HG03571 (cell line): ENCODE data around the gene DUSP22.
"Not testable (repeated sequence)": the region's sequence is repeated elsewhere in the genome, so short reads cannot be mapped to it uniquely, and the experiment has no call there.

Experiments used
- ATAC-seq: cut with Tn5 transposase; IDR thresholded peaks from one replicate; pipeline ENCODE4 v1.9.1; 2021; ENCODE audit not compliant: unreplicated experiment

The DUSP22 gene

GRCh38 chr6:322940-323729, 30.8 kb downstream of the DUSP22 start:
- ATAC-seq = no peak

GRCh38 chr6:323730-324088, 31.4 kb downstream of the DUSP22 start:
- ATAC-seq = no peak

DNA sequence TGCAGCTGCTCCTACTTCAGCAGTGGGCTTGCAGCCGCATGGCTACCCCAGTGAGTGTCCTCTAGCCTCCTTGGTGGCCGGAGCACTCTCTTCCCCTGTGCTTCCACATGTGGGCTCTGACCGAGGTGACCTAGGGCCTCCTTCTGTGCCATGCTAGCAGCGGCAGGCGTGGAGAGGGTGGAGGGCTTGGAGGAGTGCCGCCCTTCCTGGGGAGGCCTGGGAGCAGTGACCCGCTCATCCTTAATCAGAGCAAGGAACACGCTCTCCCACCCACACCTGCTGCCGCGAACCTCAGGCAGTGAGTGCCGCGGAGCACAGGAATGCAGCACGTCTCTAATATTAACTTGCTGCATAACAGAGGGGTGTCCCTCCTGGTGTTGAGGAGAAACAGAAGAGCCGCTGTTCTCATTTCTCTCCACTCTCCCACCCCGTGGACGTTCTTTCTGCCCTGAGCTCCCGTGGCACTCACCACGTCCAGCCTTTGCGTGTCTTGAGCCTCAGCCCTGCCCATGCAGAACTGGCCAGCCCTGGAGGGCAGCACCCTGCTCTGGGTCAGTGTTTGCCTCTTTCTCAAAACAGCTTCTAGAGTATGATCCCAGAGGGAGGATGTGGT, 31.9 kb downstream of the DUSP22 start:
- no peak for ATAC-seq

- no peak for ATAC-seq
Observed at GRCh38 chr6:324729-325125, 32.4 kb downstream of the DUSP22 start.

DNA sequence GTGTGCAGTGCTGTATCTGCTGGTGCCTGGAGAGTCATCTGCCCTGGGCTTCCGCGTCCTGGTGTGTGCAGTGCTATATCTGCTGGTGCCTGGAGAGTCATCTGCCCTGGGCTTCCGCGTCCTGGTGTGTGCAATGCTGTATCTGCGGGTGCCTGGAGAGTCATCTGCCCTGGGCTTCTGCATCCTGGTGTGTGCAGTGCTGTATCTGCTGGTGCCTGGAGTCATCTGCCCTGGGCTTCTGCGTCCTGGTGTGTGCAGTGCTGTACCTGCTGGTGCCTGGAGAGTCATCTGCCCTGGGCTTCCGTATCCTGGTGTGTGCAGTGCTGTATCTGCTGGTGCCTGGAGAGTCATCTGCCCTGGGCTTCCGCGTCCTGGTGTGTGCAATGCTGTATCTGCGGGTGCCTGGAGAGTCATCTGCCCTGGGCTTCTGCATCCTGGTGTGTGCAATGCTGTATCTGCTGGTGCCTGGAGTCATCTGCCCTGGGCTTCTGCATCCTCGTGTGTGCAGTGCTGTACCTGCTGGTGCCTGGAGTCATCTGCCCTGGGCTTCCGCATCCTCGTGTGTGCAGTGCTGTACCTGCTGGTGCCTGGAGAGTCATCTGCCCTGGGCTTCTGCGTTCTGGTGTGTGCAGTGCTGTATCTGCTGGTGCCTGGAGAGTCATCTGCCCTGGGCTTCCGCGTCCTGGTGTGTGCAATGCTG, 33.0 kb downstream of the DUSP22 start:
- not testable (repeated sequence) for ATAC-seq

DNA sequence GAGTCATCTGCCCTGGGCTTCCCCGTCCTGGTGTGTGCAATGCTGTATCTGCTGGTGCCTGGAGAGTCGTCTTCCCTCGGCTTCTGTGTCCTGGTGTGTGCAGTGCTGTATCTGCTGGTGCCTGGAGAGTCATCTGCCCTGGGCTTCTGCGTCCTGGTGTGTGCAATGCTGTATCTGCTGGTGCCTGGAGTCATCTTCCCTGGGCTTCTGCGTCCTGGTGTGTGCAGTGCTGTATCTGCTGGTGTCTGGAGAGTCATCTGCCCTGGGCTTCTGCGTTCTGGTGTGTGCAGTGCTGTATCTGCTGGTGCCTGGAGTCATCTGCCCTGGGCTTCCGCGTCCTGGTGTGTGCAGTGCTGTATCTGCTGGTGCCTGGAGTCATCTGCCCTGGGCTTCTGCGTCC, 33.8 kb downstream of the DUSP22 start:
- not testable (repeated sequence) for ATAC-seq

DNA sequence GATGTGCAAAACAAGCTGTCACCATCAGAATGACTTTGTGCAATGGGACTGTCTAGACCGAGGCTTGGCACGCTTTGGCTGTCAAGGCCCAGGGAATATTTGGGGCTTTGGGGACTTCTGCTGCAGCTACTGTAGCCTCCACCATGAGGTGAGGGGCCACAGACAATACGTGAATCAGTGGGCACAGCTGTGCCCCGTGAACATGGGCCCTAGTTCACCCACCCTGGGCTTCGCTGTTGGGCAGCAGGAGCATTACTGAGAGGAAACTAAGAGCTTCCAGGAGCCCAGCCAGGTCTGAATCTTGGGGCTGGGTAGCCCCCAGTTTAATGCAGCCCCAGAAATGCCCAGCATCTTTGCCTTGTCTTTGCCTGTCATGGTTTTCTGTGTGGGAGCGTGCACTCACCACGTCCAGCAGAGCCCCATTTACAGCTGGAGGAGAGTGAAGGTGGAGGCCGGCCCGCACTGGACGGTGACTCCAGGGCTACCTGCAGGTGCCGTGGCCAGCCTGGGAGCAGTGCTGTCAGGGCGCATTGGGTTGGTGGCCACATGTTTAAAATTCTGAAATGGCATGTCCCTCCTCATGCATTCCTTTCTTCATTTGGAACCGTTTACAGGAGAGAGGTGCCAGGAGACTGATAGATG, 34.7 kb downstream of the DUSP22 start:
- ATAC-seq = no peak

GRCh38 chr6:327538-328116, 35.3 kb downstream of the DUSP22 start:
- no peak for ATAC-seq

GRCh38 chr6:328136-328670, 35.9 kb downstream of the DUSP22 start:
- peak; percentile 73 for ATAC-seq

DNA sequence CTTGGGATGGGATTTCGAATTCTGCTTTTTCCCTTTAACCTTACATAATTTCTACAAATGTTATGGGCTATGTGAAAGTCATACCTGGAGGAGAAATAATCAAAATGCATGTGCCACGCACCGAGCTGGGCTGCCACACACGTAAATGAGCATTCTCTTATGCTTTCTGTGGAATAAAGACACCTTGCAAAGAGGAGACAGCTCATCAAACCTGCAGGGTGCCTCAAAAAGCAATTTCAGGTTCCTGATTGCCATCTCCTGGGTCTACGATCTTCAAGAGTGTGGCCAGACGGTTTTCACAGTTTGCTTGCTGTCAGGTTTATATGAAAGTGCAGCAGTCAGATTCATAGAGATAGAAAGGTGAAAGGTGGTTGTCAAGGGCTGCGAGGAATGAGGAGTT, 36.6 kb downstream of the DUSP22 start:
- ATAC-seq = no peak

- no peak for ATAC-seq
Observed at GRCh38 chr6:329888-330691, 37.8 kb downstream of the DUSP22 start.

DNA sequence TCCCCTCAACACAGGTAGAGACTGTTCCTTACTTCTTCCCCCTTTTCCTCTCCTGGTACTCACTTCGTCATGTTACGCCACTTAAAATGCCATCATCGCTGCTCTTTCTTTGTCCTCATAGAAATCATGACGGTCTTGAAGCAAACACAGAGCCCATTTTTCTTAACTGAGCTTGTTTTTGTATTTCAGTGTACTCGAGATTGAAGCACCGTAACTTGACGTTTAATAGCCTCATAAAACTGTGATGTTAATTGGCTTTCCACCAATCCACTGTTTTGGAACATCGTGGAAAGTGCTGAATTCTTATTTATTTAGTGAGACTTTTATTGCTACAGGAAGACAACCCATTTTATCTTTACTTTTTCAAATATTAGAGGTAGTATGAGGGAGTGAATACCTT, 38.7 kb downstream of the DUSP22 start:
- no peak for ATAC-seq

DNA sequence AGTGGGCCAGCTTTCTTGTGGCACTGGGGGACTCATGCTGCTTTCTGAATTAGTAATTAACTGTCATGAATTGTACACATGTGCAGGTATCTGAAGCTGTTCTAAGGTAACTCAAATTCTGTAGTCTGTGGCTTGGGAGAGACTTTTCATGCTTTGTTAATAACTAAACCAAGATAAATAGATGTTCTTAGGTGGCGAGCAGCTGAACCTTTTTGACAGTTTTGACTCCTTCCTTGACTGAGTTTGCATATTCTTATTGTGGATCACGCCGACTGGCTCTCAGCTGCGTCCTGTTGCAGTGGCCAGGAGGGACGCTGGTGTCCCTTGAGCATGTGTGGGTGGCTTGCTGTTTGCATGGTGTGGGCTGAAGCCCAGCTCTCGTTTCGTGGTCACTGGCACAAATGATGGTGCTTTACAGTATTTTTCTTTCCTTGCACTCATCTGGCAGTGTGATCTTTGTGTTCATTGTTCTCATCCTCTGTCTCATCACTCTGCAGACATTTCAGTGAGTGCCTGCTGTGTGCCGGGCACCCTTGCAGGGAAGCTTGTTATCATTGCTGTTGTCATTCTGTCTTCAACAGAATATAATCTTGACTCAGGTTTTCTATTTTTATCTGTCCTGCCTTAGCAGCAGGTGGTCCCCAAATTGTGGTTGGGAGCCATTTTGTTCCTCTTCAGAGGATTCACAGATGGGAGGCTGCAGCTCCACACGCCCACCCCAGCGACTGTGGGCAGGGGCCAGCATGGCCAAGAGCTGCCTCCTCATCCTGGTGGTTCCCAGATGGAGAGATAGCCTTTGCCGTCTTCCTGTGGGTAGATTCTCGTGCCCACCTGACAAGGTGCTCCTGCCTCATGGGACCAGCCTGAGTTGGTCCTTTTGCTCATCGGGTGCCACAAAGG, 39.6 kb downstream of the DUSP22 start:
- peak; percentile 51 for ATAC-seq

- ATAC-seq = no peak
Observed at GRCh38 chr6:332671-333070, 40.4 kb downstream of the DUSP22 start.

GRCh38 chr6:333379-334002, 41.2 kb downstream of the DUSP22 start:
- ATAC-seq = no peak

- no peak for ATAC-seq
Observed at GRCh38 chr6:334536-335510, 42.5 kb downstream of the DUSP22 start.

- no peak for ATAC-seq
Observed at GRCh38 chr6:335572-335971, 43.3 kb downstream of the DUSP22 start.
